Prostate gland (tissue), 2 donors: Measurements from ENCODE around the gene PHLDB1.

Experiments
- CTCF ChIP-seq, 4 experiments: fragments of 200-600 bp in 2 of 4; fragments of 450-650 bp in 2 of 4; sonication (generic) in 2 of 4; IDR thresholded peaks; 1 replicate in 3 of 4; 2 replicates in 1 of 4; pipeline ENCODE4 v1.5.1; 2016 to 2019; ENCODE audit warnings: antibody characterized with exemption in 4 of 4, mild to moderate bottlenecking in 2 of 4, moderate library complexity in 2 of 4
- POLR2A ChIP-seq: fragments of 450-650 bp; IDR thresholded peaks from one replicate; pipeline ENCODE4 v1.6.1; 2016; ENCODE audit warnings: antibody characterized with exemption, mild to moderate bottlenecking

DNA sequence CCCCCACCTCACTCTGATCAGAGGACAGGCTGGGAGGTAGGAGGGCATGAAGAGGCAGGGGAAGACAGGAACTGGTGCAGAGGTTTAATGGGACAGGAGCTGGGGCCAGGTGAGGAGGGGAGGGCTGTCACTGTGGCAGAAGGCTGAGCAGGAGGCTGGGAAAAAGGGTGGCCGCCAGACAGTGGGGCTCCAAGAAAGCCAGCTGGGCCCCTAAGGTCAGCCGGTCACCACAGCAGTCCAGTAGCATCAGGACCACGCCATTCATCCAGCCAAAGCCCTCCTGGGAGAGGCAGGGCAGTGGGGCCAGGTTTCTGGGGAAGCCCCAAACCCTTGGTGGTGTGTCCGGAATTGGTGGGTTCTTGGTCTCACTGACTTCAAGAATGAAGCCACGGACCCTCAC, 80.5 kb downstream of the PHLDB1 start:
- TF ChIP-seq CTCF (IDR thresholded peaks at IDR 0.05) (no peak), POLR2A (no peak)
